Right lobe of liver (tissue), 6 donors: ENCODE measurements around the gene ARSG. TPM values are rescaled to one million over a fixed set of nuclear protein-coding genes. Genes with fewer than 3 reads are reported as not detected.

Experiments used
- ATAC-seq, 4 donors: fragments of 200-7000 bp; cut with Tn5 transposase; one replicate each; pipeline ENCODE4 v1.9.1; 2020; ENCODE audit warnings: mild to moderate bottlenecking in 4 of 4, moderate library complexity in 4 of 4
- DNase-seq, 3 donors: peaks; one replicate each; pipeline ENCODE4 v3.0.0-alpha.2; 2020
- H3K27ac ChIP-seq, 3 donors: fragments of 200-600 bp; one replicate each; pipeline ENCODE4 v1.8.0; 2022
- H3K27me3 ChIP-seq, 2 donors: fragments of 200-600 bp; one replicate each; pipeline ENCODE4 v1.8.0; 2022
- H3K36me3 ChIP-seq, 4 donors: fragments of 200-600 bp; sonication (generic) in 1 of 4; one replicate each; pipeline versions ENCODE4 v1.5.1 to v1.8.0; 2017 to 2022; ENCODE audit warnings: control low read depth in 1 of 4
- H3K4me1 ChIP-seq, 4 donors: fragments of 200-600 bp; sonication (generic) in 1 of 4; one replicate each; pipeline versions ENCODE4 v1.5.1 to v1.8.0; 2017 to 2022; ENCODE audit warnings: control low read depth in 1 of 4
- H3K4me3 ChIP-seq, 3 donors: fragments of 200-600 bp; one replicate each; pipeline ENCODE4 v1.8.0; 2022
- H3K9me3 ChIP-seq, 4 donors: fragments of 200-600 bp; sonication (generic) in 1 of 4; one replicate each; pipeline versions ENCODE4 v1.5.1 to v1.8.0; 2017 to 2022; ENCODE audit warnings: control low read depth in 1 of 4
- CTCF ChIP-seq, 4 donors: fragments of 200-600 bp in 3 of 4; fragments of 450-650 bp in 1 of 4; IDR thresholded peaks; one replicate each; pipeline versions ENCODE4 v1.5.1 to v1.8.0; 2016 to 2022; ENCODE audit warnings: antibody characterized with exemption in 4 of 4, mild to moderate bottlenecking in 2 of 4
- POLR2A ChIP-seq: fragments of 450-650 bp; IDR thresholded peaks from one replicate; pipeline ENCODE4 v1.6.1; 2017; ENCODE audit warnings: antibody characterized with exemption, mild to moderate bottlenecking
- WGBS: methylation state at CpG from one replicate; pipeline ENCODE4 v1.1.6; 2018; ENCODE audit warnings: low coverage, low lambda C conversion rate; ENCODE audit not compliant: insufficient coverage; ENCODE audit errors: missing lambda C conversion rate; 5-methylcytosine and 5-hydroxymethylcytosine counted together
- intact Hi-C, 2 donors: fragments of 100-400 bp; cut with DNase I; formaldehyde crosslinking; loops; one replicate each; pipeline versions ENCODE4 v1.11.2 to v1.14.1; 2022
- total RNA-seq, 6 experiments: library from RNA; depleted of rRNA in 2 of 6; stranded (reverse); fragments of >200 nt in 2 of 6; fragmentation: NEBNext Ultra II Directional in 3 of 6; extraction: Animal tissue kit (Norgen Biotek cat#: 25700) in 3 of 6; gene quantifications; one replicate each; pipeline versions ENCODE4 v1.1.0 to v1.2.4, GENCODE V29; 2016 to 2023
- donor health status: DM: no; HTN: yes; CAD: no.
- donor health status: DM: no; HTN: no; CAD: no.
- donor health status: DM: no; HTN: no; CAD: no.
- donor health status: DM: no; HTN: yes; CAD: no.
- donor health status: DM: no; HTN: yes; CAD: no.

The ARSG gene
- total RNA-seq, 6 experiments from 2014 or later, result 1.2 to 3.3 (median 2.5) TPM

- Histone ChIP-seq H3K9me3 (no peaks in the 10 kb centered on the region), H3K4me1 (peaks cover 0 to 12% (median 5%) of the 10 kb centered on the region in 4 donors), H3K27me3 (no peaks in the 10 kb centered on the region), H3K36me3 (no peaks in the 10 kb centered on the region), H3K27ac (no peak overlapping the region), H3K4me3 (no peak overlapping the region)
- intact Hi-C loops, result no loop called here
- ATAC-seq (no peak), DNase-seq (no peak)
- 70% methylated on average over 6 of the region's 9 CpGs for WGBS
- TF ChIP-seq CTCF (IDR thresholded peaks at IDR 0.05), result no peak
- no peak for TF ChIP-seq POLR2A
These were observed 10.2 kb downstream of the ARSG start for GRCh38 chr17:68301438-68301959.

GRCh38 chr17:68302066-68302564 lies 10.8 kb downstream of the ARSG start:
- 71% methylated on average over 3 of the region's 10 CpGs for WGBS
- no peaks in the 10 kb centered on the region for H3K9me3 ChIP-seq
- no peak overlapping the region for H3K27ac ChIP-seq
- intact Hi-C loops, result no loop called here
- DNase-seq, result no peak
- no peaks in the 10 kb centered on the region for H3K27me3 ChIP-seq
- ATAC-seq, result no peak
- no peak overlapping the region for H3K4me3 ChIP-seq
- H3K4me1 ChIP-seq, result peaks cover 0 to 12% (median 5%) of the 10 kb centered on the region in 4 donors
- no peak for TF ChIP-seq POLR2A
- no peak for TF ChIP-seq CTCF (IDR thresholded peaks at IDR 0.05)
- H3K36me3 ChIP-seq, result no peaks in the 10 kb centered on the region

DNA sequence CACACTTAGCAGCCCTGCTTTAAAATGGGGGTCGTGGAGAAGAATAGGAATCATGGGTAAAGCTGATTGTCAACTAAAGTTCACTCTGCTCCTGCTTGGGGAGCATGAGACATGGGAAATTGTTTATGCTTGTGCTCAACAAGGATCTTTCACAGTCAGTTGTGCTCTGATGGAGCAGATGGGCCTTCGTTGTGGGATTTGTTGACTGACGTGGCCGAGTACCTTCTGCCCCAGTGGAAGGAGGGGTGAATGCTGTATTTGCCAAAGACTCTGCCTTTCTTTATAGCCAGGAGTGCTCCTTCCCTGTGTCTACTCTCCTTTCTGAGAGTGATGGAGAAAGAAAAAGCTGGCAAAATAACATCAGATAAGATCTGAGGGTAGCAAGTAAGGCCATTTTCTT lies 11.4 kb downstream of the ARSG start:
- peaks cover 0 to 12% (median 5%) of the 10 kb centered on the region in 4 donors for H3K4me1 ChIP-seq
- no peaks in the 10 kb centered on the region for H3K36me3 ChIP-seq
- TF ChIP-seq POLR2A (no peak), CTCF (IDR thresholded peaks at IDR 0.05) (no peak)
- no peaks in the 10 kb centered on the region for H3K9me3 ChIP-seq
- intact Hi-C loops, result no loop called here
- H3K27me3 ChIP-seq, result no peaks in the 10 kb centered on the region
- WGBS, result 56% methylated on average over 4 of the region's 4 CpGs
- H3K27ac ChIP-seq, result no peak overlapping the region
- ATAC-seq, result no peak
- H3K4me3 ChIP-seq, result no peak overlapping the region
- no peak for DNase-seq

GRCh38 chr17:68304706-68305105 lies 13.4 kb downstream of the ARSG start:
- Histone ChIP-seq H3K27ac (no peak overlapping the region), H3K9me3 (no peaks in the 10 kb centered on the region)
- WGBS, result 96% methylated on average over 6 of the region's 6 CpGs

More at GRCh38 chr17:68304706-68305105, 13.4 kb downstream of the ARSG start:
- H3K27me3 ChIP-seq, result no peaks in the 10 kb centered on the region
- DNase-seq (no peak), ATAC-seq (no peak)
- no peaks in the 10 kb centered on the region for H3K36me3 ChIP-seq
- intact Hi-C loops, result no loop called here
- peaks cover 0 to 12% (median 5%) of the 10 kb centered on the region in 4 donors for H3K4me1 ChIP-seq
- no peak overlapping the region for H3K4me3 ChIP-seq
- TF ChIP-seq POLR2A (no peak), CTCF (IDR thresholded peaks at IDR 0.05) (no peak)
